Eye (tissue), 1 donor: ENCODE measurements around the gene ZBTB49.
A peak's percentile ranks its signal among the peaks of the same experiment; 100 is the strongest.

Source experiments
- DNase-seq: peaks from one replicate; pipeline ENCODE4 v3.0.0-alpha.2; 2015

Gene ZBTB49

DNA sequence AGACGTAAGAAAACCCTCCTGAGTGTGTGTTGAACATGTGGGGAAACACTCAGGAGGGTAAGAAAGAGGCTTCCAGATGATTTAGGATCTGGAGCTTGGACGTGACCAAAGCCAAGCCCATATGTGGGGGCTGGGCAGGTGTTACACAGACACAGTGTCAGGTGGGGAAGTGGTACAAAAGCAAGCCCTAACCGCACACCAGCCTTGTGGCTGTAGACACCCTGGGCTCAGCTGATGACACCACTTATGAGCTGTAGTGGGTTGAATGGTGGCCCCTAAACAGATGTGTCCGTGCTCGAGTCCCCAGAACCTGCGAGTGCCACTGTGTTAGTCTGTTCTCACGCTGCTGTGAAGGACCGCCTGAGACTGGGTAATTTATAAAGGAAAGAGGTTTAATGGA, 71.8 kb downstream of the ZBTB49 start:
- DNase-seq, result no peak

DNA sequence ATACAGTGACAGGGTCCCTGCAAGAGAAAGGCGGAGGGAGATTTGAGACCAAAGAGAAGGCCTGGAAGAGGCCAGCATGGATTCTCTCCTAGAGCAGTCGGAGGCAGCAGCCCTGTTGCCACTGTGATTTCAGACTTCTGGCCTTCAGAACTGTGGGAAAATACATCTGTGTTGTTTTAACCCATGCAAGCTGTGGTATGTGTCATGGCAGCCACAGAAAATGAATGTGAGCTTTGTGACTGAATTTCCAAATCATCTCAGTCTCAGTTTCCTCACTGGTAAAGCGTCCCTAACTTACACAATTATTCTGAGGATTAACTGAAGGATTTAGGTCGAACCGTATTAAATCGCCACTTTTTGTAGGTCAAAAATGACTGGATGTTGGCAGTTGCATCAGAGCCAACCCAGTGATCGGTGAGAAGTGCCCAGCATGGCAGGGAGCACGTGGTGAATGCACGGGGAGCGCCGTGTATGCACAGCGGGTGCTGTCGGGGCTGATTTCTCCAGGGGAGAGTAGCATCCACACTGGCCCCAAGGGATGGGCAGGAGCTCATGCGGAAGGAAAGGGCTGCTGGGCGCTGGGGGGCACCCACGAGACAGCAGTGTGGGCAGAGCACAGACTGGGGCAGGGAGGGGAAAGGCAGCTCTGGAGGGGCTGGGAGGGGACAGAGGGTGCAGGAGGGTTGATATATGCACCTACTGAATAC, 73.1 kb downstream of the ZBTB49 start:
- peak; percentile 39 for DNase-seq

DNA sequence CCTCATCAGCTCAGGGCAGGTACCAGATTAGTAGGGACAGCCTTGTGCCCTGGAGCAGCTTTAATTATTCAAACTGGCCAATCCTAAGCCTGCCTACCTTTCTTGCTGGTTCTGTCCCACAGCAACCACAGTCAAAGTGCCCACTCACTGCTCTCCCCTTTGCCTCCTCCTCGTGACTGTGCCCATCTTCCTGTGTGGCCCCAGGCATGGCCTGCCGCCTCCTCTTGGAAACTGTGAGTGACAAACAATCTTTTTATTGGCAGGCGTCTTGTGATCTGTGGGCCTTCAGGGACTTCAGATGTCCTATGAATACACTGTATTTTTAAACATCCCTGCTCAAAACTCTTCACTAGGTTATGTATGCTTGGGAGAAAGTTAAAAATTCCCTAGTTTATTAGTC, 74.0 kb downstream of the ZBTB49 start:
- DNase-seq, result no peak

DNA sequence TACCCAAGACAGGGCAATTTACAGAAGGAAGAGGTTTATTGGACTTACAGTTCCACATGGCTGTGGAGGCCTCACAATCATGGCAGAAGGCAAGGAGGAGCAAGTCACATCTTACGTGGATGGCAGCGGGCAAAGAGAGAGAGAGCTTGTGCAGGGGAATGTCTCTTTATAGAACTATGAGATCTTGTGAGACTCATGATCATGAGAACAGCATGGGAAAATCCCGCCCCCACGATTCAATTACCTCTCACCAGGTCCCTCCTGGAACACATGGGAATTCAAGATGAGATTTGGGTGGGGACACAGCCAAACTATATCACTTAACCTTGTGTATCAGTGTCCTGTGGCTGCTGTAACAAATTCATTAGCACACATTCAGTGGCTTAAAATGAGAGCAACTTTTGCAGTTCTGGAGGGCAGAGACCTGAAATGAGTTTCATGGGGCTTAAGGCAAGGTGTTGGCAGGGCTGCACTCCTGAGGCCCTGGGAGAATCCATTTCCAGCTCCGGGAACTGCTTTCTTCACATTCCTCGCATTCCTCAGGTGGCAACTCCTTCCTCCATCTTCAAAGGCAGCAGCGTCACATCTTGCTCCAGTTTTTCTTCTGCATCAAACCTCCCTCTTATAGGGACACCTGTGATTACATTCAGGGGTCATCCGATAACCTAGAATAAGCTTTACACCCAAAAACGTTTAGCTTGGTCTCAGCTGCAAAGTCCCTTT, 74.6 kb downstream of the ZBTB49 start:
- no peak for DNase-seq

DNA sequence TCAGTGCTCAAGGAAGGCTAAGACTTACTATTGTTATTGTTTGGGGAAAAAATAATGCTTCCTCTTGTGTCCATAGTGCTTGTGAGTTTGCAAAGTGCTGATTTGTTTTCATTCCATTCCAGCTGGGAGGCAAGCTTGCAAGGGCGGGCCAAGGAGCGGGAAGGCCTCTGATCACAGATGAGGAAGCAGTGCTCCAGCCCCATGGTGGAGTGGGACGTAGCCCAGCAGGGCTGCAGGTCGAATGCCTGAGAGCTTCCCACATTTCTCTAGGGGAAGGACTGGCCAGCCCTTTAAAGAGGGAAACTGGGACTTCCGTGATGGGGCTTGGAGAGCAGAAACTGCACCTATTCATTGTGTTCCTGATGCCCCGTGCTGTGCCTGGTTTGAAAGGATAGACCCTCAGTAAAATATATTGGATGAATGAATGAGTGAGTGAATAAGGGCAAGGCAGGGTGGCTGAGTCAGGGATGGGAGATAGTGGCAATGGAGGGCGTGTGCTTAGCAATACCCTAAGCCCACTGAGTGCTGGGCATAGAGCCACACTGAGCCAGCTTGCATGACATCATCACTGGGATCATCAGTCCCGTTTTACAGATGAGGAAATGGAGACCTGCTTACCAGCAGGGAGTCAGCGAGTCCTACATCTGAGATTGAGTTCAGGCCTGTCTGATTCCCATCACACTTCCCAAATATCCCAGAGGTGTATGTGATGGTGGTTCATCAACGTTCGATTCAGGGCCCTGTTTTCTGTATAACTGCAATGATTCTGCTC, 78.9 kb downstream of the ZBTB49 start:
- no peak for DNase-seq
